ENCODE data around the gene PROM1. TPM values are rescaled to one million over a fixed set of nuclear protein-coding genes. Genes with fewer than 3 reads are reported as not detected.

The PROM1 gene
- total RNA-seq, 2 donors from 2014 or later, result 34.3 to 63.9 TPM

- Histone ChIP-seq H3K9ac (ENCODE audit: low read depth in 2 of 2, low read length in 2 of 2) (no peak overlapping the region), H3K4me1 (no peaks in the 10 kb centered on the region), H3K4me3 (no peak overlapping the region), H3K9me3 (no peaks in the 10 kb centered on the region), H3K36me3 (no peaks in the 10 kb centered on the region), H3K27ac (no peak overlapping the region), H3K27me3 (no peaks in the 10 kb centered on the region)
- intact Hi-C loops (cut with DNase I), result no loop called here
- TF ChIP-seq, protein P1, sequence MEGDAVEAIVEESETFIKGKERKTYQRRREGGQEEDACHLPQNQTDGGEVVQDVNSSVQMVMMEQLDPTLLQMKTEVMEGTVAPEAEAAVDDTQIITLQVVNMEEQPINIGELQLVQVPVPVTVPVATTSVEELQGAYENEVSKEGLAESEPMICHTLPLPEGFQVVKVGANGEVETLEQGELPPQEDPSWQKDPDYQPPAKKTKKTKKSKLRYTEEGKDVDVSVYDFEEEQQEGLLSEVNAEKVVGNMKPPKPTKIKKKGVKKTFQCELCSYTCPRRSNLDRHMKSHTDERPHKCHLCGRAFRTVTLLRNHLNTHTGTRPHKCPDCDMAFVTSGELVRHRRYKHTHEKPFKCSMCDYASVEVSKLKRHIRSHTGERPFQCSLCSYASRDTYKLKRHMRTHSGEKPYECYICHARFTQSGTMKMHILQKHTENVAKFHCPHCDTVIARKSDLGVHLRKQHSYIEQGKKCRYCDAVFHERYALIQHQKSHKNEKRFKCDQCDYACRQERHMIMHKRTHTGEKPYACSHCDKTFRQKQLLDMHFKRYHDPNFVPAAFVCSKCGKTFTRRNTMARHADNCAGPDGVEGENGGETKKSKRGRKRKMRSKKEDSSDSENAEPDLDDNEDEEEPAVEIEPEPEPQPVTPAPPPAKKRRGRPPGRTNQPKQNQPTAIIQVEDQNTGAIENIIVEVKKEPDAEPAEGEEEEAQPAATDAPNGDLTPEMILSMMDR (IDR thresholded peaks at IDR 0.05), result no peak
- no peak for DNase-seq
Measured at GRCh38 chr4:16116493-16116990, 32.7 kb upstream of the PROM1 start.

DNA sequence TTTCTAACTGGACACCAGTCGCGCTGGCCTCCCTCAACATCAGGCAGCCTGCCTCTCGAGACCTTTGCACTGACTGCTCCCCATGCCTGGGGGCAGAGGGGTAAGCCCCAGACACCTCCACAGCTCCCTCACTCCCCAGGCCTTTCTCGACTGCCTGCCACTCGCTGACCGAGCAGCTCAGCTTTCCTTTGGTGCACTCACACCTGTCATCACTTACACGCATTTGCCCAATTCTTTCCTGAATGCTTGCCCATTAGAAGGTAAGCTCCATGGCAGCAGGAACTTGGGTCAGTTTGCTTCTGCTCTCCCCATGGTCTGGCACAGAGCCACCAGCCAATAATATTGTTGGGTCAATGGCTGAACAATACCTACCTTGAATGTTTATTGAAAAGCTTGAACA lies 32.2 kb upstream of the PROM1 start:
- TF ChIP-seq, protein P1 (IDR thresholded peaks at IDR 0.05), result no peak
- no peak overlapping the region for H3K9ac ChIP-seq (ENCODE audit: low read depth in 2 of 2, low read length in 2 of 2)

DNA sequence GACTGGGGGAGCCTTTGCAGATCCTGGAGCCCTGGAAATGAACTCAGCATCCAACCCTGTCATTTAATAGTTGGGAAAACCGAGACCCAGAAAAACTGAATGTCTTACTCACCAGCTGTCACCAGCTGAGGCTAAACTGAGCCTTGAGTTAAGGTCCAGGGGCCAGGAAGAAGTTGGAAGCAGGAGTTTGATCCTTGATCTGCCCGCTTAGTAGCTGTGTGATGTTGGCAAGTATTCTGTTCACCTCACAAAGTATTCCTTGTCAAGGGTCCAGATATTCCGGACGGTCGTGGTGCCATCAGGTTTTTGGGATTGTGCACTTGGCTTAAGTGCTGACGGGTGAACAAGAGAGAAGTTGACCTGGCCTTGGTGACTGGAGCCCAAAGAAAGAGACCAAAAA lies 30.7 kb upstream of the PROM1 start:
- TF ChIP-seq, protein P1 (IDR thresholded peaks at IDR 0.05), result no peak
- H3K4me3 ChIP-seq, result no peak overlapping the region
- H3K9me3 ChIP-seq, result no peaks in the 10 kb centered on the region
- no peak overlapping the region for H3K27ac ChIP-seq
- intact Hi-C loops (cut with DNase I), result no loop called here
- no peak for DNase-seq
- no peak overlapping the region for H3K9ac ChIP-seq (ENCODE audit: low read depth in 2 of 2, low read length in 2 of 2)
- no peaks in the 10 kb centered on the region for H3K4me1 ChIP-seq
- no peaks in the 10 kb centered on the region for H3K36me3 ChIP-seq
- no peaks in the 10 kb centered on the region for H3K27me3 ChIP-seq

More for the DNA sequence above, 32.2 kb upstream of the PROM1 start:
- Histone ChIP-seq H3K9me3 (no peaks in the 10 kb centered on the region), H3K36me3 (no peaks in the 10 kb centered on the region), H3K4me3 (no peak overlapping the region), H3K27me3 (no peaks in the 10 kb centered on the region), H3K27ac (no peak overlapping the region), H3K4me1 (no peaks in the 10 kb centered on the region)
- DNase-seq, result no peak
- intact Hi-C loops (cut with DNase I), result no loop called here

DNA sequence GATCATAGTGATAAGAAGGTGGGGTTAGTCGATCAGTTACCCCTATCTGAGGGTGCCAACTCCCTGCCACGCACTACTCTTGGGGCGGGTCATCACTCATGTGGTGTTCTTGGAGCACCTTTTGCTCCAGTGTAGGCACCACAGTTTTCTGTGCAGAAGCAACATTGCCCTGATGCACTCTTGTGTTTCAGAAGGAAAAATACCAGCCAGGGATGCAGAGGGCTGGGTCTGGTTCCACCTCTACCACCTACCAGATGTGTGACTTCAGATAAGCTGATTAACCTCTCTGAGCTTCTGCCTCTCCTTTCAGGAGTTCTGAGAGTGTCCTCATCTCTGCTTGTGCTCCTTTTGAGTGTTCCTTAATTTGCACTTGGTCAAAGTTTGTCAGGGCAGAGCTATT lies 29.9 kb upstream of the PROM1 start:
- Histone ChIP-seq H3K27ac (no peak overlapping the region), H3K4me1 (no peaks in the 10 kb centered on the region), H3K9ac (ENCODE audit: low read depth in 2 of 2, low read length in 2 of 2) (no peak overlapping the region), H3K36me3 (no peaks in the 10 kb centered on the region), H3K4me3 (no peak overlapping the region), H3K27me3 (no peaks in the 10 kb centered on the region), H3K9me3 (no peaks in the 10 kb centered on the region)
- intact Hi-C loops (cut with DNase I), result no loop called here
- DNase-seq, result no peak
- TF ChIP-seq, protein P1 (IDR thresholded peaks at IDR 0.05), result no peak

GRCh38 chr4:16111533-16111932 lies 27.7 kb upstream of the PROM1 start:
- no peak for DNase-seq
- Histone ChIP-seq H3K4me3 (no peak overlapping the region), H3K9ac (ENCODE audit: low read depth in 2 of 2, low read length in 2 of 2) (no peak overlapping the region), H3K27me3 (no peaks in the 10 kb centered on the region), H3K27ac (no peak overlapping the region), H3K4me1 (no peaks in the 10 kb centered on the region), H3K36me3 (no peaks in the 10 kb centered on the region), H3K9me3 (no peaks in the 10 kb centered on the region)
- TF ChIP-seq, protein P1 (IDR thresholded peaks at IDR 0.05), result no peak
- intact Hi-C loops (cut with DNase I), result no loop called here

All from colonic mucosa (tissue), 4 donors.